OCI-LY1 (cell line): ENCODE measurements around the gene COL20A1.

Experiments
- H2AFZ ChIP-seq: fragments of 200-600 bp; sonication (generic), shearing (Covaris generic); 2 replicates; pipeline ENCODE4 v1.6.0; 2014; ENCODE audit warnings: antibody characterized with exemption, mild to moderate bottlenecking, low read length
- H3F3A ChIP-seq: fragments of 200-600 bp; sonication (generic), shearing (Covaris generic); 2 replicates; pipeline ENCODE4 v1.6.0; 2014; ENCODE audit warnings: mild to moderate bottlenecking, antibody characterized with exemption, low read length, moderate library complexity; ENCODE audit not compliant: insufficient read depth
- H3K27ac ChIP-seq: fragments of 200-600 bp; sonication (generic); 2 replicates; pipeline ENCODE4 v1.5.1; 2014; ENCODE audit warnings: low read length, mixed run types, mild to moderate bottlenecking, low read depth; ENCODE audit not compliant: poor library complexity, severe bottlenecking
- H3K27me3 ChIP-seq: fragments of 200-600 bp; sonication (generic); 2 replicates; pipeline ENCODE4 v1.6.0; 2014; ENCODE audit warnings: antibody characterized with exemption, mild to moderate bottlenecking, low read length, moderate library complexity; ENCODE audit not compliant: insufficient read depth
- H3K36me3 ChIP-seq: fragments of 200-600 bp; sonication (generic); 2 replicates; pipeline ENCODE4 v1.6.1; 2014; ENCODE audit warnings: mild to moderate bottlenecking, antibody characterized with exemption, low read length, moderate library complexity, mixed read lengths; ENCODE audit not compliant: insufficient read depth
- H3K4me1 ChIP-seq: fragments of 200-600 bp; sonication (generic); 2 replicates; pipeline ENCODE4 v1.5.1; 2014; ENCODE audit warnings: mild to moderate bottlenecking, low read length, moderate library complexity; ENCODE audit not compliant: insufficient read depth, severe bottlenecking
- H3K4me2 ChIP-seq: fragments of 200-600 bp; sonication (generic), shearing (Covaris generic); 2 replicates; pipeline ENCODE4 v1.6.1; 2014; ENCODE audit warnings: low read length
- H3K4me3 ChIP-seq: fragments of 200-600 bp; sonication (generic); 2 replicates; pipeline ENCODE4 v1.5.1; 2014; ENCODE audit warnings: low read length, low read depth, mild to moderate bottlenecking, mixed read lengths; ENCODE audit not compliant: poor library complexity, severe bottlenecking
- H3K79me2 ChIP-seq: fragments of 200-600 bp; shearing (Covaris generic); 2 replicates; pipeline ENCODE4 v1.6.1; 2016; ENCODE audit warnings: mixed run types, low read length, mixed read lengths; ENCODE audit not compliant: insufficient read depth
- H3K9ac ChIP-seq: fragments of 200-600 bp; sonication (generic), shearing (Covaris generic); 2 replicates; pipeline ENCODE4 v1.6.1; 2014; ENCODE audit warnings: mild to moderate bottlenecking, low read length, mixed read lengths
- H3K9me2 ChIP-seq: fragments of 200-600 bp; sonication (generic), shearing (Covaris generic); 2 replicates; pipeline ENCODE4 v1.6.1; 2014; ENCODE audit warnings: low read depth, mild to moderate bottlenecking, low read length, mixed read lengths
- H3K9me3 ChIP-seq: fragments of 200-600 bp; shearing (Covaris generic); 2 replicates; pipeline ENCODE4 v1.6.1; 2014; ENCODE audit warnings: low read length, mixed read lengths
- H4K20me1 ChIP-seq: fragments of 200-600 bp; sonication (generic), shearing (Covaris generic); 2 replicates; pipeline ENCODE4 v1.6.0; 2016; ENCODE audit warnings: mild to moderate bottlenecking, low read length; ENCODE audit not compliant: insufficient read depth
- EZH2 ChIP-seq: fragments of 200-600 bp; sonication (generic), shearing (Covaris generic); IDR thresholded peaks from 2 replicates; pipeline ENCODE4 v1.8.0; 2017; ENCODE audit warnings: borderline replicate concordance, mixed run types, mild to moderate bottlenecking, antibody characterized with exemption, low read length, moderate library complexity, mixed read lengths
- TF ChIP-seq, protein P1 (sequence below): fragments of 200-600 bp; sonication (generic), shearing (Covaris generic); IDR thresholded peaks from 2 replicates; pipeline ENCODE4 v1.5.1; 2017; ENCODE audit warnings: mild to moderate bottlenecking, antibody characterized with exemption, low read length, moderate library complexity, mixed read lengths

COL20A1 gene

DNA sequence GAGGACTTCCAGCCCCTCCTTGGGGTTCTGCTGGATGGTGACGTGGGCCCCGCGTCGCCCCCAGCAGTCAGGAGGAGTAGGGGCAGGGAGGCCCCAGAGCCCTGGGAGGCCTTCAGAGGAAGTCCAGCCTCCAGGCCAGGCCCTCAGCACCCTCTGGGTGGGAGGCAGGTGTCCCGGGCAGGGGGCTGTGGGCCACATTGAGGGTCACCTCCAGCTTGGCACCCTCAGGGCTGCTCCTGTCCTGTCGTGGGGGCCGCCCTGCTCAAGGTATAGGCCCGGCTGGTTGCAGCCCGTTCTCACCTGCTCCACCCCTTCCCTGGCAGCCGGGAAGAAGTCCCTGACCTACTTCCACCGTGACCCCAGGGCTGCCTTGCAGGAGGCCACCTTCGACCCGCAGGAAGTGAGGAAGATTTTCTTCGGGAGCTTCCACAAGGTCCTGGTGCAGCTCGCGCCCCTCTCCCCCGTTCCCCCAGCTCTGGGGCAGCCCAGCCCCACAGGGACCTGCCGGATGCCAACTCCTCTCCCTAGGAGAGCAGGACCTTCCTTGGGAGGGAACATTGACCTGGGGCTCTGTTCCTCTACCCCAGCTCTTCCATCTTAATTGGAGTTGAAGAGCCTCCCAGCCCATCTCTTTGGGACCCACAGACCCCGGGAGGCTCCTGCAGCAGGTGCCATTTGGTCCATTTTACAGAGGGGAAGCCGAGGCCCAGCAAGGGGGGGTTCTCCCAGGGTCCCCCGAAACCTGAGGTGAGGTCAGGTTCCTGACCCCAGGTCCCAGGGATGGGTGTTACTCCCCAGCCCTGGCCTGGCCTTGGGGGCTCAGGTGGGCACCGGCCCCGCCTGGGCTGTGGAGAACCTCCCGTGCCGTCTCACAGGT is 26.4 kb downstream of the COL20A1 start:
- Histone ChIP-seq H3F3A (no peaks in the 10 kb centered on the region), H3K9me3 (no peaks in the 10 kb centered on the region), H3K4me1 (no peaks in the 10 kb centered on the region), H3K4me3 (no peak overlapping the region), H3K36me3 (no peaks in the 10 kb centered on the region), H4K20me1 (no peaks in the 10 kb centered on the region), H3K9ac (no peak overlapping the region), H3K9me2 (no peaks in the 10 kb centered on the region), H3K4me2 (no peak overlapping the region), H3K79me2 (no peaks in the 10 kb centered on the region), H3K27ac (no peak overlapping the region), H3K27me3 (no peaks in the 10 kb centered on the region; the same call in 1 of the 2 replicates), H2AFZ (no peak overlapping the region)
- TF ChIP-seq, protein P1, sequence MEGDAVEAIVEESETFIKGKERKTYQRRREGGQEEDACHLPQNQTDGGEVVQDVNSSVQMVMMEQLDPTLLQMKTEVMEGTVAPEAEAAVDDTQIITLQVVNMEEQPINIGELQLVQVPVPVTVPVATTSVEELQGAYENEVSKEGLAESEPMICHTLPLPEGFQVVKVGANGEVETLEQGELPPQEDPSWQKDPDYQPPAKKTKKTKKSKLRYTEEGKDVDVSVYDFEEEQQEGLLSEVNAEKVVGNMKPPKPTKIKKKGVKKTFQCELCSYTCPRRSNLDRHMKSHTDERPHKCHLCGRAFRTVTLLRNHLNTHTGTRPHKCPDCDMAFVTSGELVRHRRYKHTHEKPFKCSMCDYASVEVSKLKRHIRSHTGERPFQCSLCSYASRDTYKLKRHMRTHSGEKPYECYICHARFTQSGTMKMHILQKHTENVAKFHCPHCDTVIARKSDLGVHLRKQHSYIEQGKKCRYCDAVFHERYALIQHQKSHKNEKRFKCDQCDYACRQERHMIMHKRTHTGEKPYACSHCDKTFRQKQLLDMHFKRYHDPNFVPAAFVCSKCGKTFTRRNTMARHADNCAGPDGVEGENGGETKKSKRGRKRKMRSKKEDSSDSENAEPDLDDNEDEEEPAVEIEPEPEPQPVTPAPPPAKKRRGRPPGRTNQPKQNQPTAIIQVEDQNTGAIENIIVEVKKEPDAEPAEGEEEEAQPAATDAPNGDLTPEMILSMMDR: no peak
- TF ChIP-seq EZH2: no peak

GRCh38 chr20:63320041-63320511 is 27.1 kb downstream of the COL20A1 start:
- Histone ChIP-seq H3K9me2 (no peaks in the 10 kb centered on the region), H3K27me3 (no peaks in the 10 kb centered on the region; the same call in 1 of the 2 replicates), H3K9me3 (no peaks in the 10 kb centered on the region), H3K4me1 (no peaks in the 10 kb centered on the region), H4K20me1 (no peaks in the 10 kb centered on the region), H3K36me3 (no peaks in the 10 kb centered on the region), H3K4me3 (no peak overlapping the region), H2AFZ (no peak overlapping the region), H3K4me2 (no peak overlapping the region), H3K79me2 (no peaks in the 10 kb centered on the region), H3F3A (no peaks in the 10 kb centered on the region), H3K27ac (no peak overlapping the region), H3K9ac (no peak overlapping the region)
- TF ChIP-seq EZH2: no peak
- TF ChIP-seq, protein P1: no peak

- Histone ChIP-seq H3K4me2 (no peak overlapping the region), H3K4me1 (no peaks in the 10 kb centered on the region), H3K9ac (no peak overlapping the region), H4K20me1 (no peaks in the 10 kb centered on the region), H2AFZ (no peak overlapping the region), H3K36me3 (no peaks in the 10 kb centered on the region), H3K27ac (no peak overlapping the region), H3K9me3 (no peaks in the 10 kb centered on the region), H3K9me2 (no peaks in the 10 kb centered on the region), H3K79me2 (no peaks in the 10 kb centered on the region), H3K4me3 (no peak overlapping the region), H3K27me3 (no peaks in the 10 kb centered on the region; the same call in 1 of the 2 replicates), H3F3A (no peaks in the 10 kb centered on the region)
- no peak for TF ChIP-seq EZH2
- TF ChIP-seq, protein P1: no peak
Measured at GRCh38 chr20:63320616-63321147, 27.7 kb downstream of the COL20A1 start.
